ENCODE results near the gene PLG.
"Not testable (repeated sequence)": the region's sequence is repeated elsewhere in the genome, so short reads cannot be mapped to it uniquely, and the experiment has no call there.

PLG gene
- 0 reads per million in 2 experiments for total RNA-seq

- not testable (repeated sequence) for DNase-seq (ENCODE audit: low read depth)
These were observed at the start of gene PLG for GRCh38 chr6:160701918-160702680. Gene PLG, plus strand, starts transcription at chr6:160702244. Its CDS starts 61 bp downstream, at chr6:160702305.

- DNase-seq (ENCODE audit: low read depth), result no peak
These were observed 42.5 kb upstream of the PLG start for GRCh38 chr6:160659562-160659961.

GRCh38 chr6:160661216-160661615 lies 40.8 kb upstream of the PLG start:
- no peak for DNase-seq (ENCODE audit: low read depth)

- no peak for DNase-seq (ENCODE audit: low read depth)
These were observed 39.6 kb upstream of the PLG start for GRCh38 chr6:160662429-160662828.

GRCh38 chr6:160662842-160663241 lies 39.2 kb upstream of the PLG start:
- DNase-seq (ENCODE audit: low read depth), result no peak

- not testable (repeated sequence) for DNase-seq (ENCODE audit: low read depth)
These were observed 37.8 kb upstream of the PLG start, which contains the start of gene LPA for GRCh38 chr6:160664198-160664597. Gene LPA, minus strand, starts transcription at chr6:160664275. Its CDS starts 61 bp downstream, at chr6:160664214.

- peak; percentile 3 for DNase-seq (ENCODE audit: low read depth)
These were observed 34.2 kb upstream of the PLG start for GRCh38 chr6:160667639-160668481.

GRCh38 chr6:160668589-160668988 lies 33.5 kb upstream of the PLG start:
- no peak for DNase-seq (ENCODE audit: low read depth)

- DNase-seq (ENCODE audit: low read depth), result not testable (repeated sequence)
These were observed 25.6 kb upstream of the PLG start for GRCh38 chr6:160676418-160676817.

- DNase-seq (ENCODE audit: low read depth), result no peak
These were observed 23.8 kb upstream of the PLG start for GRCh38 chr6:160678230-160678629.

- no peak for DNase-seq (ENCODE audit: low read depth)
These were observed 23.2 kb upstream of the PLG start for GRCh38 chr6:160678744-160679401.

GRCh38 chr6:160679402-160679769 lies 22.7 kb upstream of the PLG start:
- no peak for DNase-seq (ENCODE audit: low read depth)

GRCh38 chr6:160685101-160685761 lies 16.8 kb upstream of the PLG start:
- not testable (repeated sequence) for DNase-seq (ENCODE audit: low read depth)

- DNase-seq (ENCODE audit: low read depth), result no peak
These were observed 16.1 kb upstream of the PLG start for GRCh38 chr6:160685762-160686450.

- no peak for DNase-seq (ENCODE audit: low read depth)
These were observed 11.6 kb upstream of the PLG start for GRCh38 chr6:160690458-160690857.

- no peak for DNase-seq (ENCODE audit: low read depth)
These were observed 10.4 kb upstream of the PLG start for GRCh38 chr6:160691617-160692016.

- no peak for DNase-seq (ENCODE audit: low read depth)
These were observed 9.6 kb upstream of the PLG start for GRCh38 chr6:160692369-160692959.

- not testable (repeated sequence) for DNase-seq (ENCODE audit: low read depth)
These were observed 7.0 kb upstream of the PLG start for GRCh38 chr6:160695025-160695424.

- DNase-seq (ENCODE audit: low read depth), result not testable (repeated sequence)
These were observed 6.4 kb upstream of the PLG start for GRCh38 chr6:160695622-160696021.

GRCh38 chr6:160696884-160697283 lies 5.2 kb upstream of the PLG start:
- DNase-seq (ENCODE audit: low read depth), result not testable (repeated sequence)

- DNase-seq (ENCODE audit: low read depth), result no peak
These were observed 4.2 kb upstream of the PLG start for GRCh38 chr6:160697826-160698225.

Data from T follicular helper cell (primary cell).